Activated CD4-positive, alpha-beta T cell treated with anti-CD3 and anti-CD28 coated beads for 36 hours (primary cell): Measurements from ENCODE around the gene PCNX3. TPM values are rescaled to one million over a fixed set of nuclear protein-coding genes. Genes with fewer than 3 reads are reported as not detected.
A peak's percentile ranks its signal among the peaks of the same experiment; 100 is the strongest.

Experiments used
- ATAC-seq: fragments of 200-7000 bp; cut with Tn5 transposase; one replicate; pipeline ENCODE4 v1.10.0; 2021; ENCODE audit warnings: mild to moderate bottlenecking, moderate library complexity
- CTCF ChIA-PET: fragments of 350-600 bp; sonication (Branson Sonifier 250); formaldehyde crosslinking; loops from one replicate; lab custom pipeline; 2021; ENCODE audit warnings: antibody characterized with exemption; lab: Charles Lee
- POLR2A ChIA-PET: fragments of 350-600 bp; sonication (Branson Sonifier 250); formaldehyde crosslinking; loops from one replicate; lab custom pipeline; 2021; ENCODE audit warnings: antibody characterized with exemption, inconsistent platforms; lab: Charles Lee
- DNase-seq: peaks from one replicate; pipeline ENCODE4 v3.0.0-alpha.2; 2020
- H3K27ac Mint-ChIP-seq: one replicate; pipeline ENCODE4 v1.8.0; 2021; ENCODE audit warnings: mixed read lengths
- H3K27me3 Mint-ChIP-seq: one replicate; pipeline ENCODE4 v1.8.0; 2021; ENCODE audit warnings: mixed read lengths
- H3K36me3 Mint-ChIP-seq: one replicate; pipeline ENCODE4 v1.8.0; 2021; ENCODE audit warnings: low read depth, mixed read lengths
- H3K4me1 Mint-ChIP-seq: one replicate; pipeline ENCODE4 v1.8.0; 2021; ENCODE audit warnings: mixed read lengths
- H3K4me3 Mint-ChIP-seq: one replicate; pipeline ENCODE4 v1.8.0; 2021; ENCODE audit warnings: mild to moderate bottlenecking, moderate library complexity, mixed read lengths
- H3K9me3 Mint-ChIP-seq: one replicate; pipeline ENCODE4 v1.8.0; 2021; ENCODE audit warnings: low read depth, mixed read lengths
- intact Hi-C, 2 experiments: fragments of 100-400 bp; cut with DNase I in 1 of 2; cut with micrococcal nuclease in 1 of 2; formaldehyde crosslinking; loops; one replicate each; pipeline versions ENCODE4 v1.14.2 to v1.15.1; 2022 to 2024; cut with DNase I, micrococcal nuclease
- total RNA-seq, 2 experiments: library from RNA; stranded (reverse); gene quantifications; one replicate each; pipeline ENCODE4 v1.2.3, GENCODE V29; 2021

The PCNX3 gene
- total RNA-seq, 2 experiments from 2014 or later: 27.9 to 30.7 TPM

- H3K27ac Mint-ChIP-seq: peak overlapping the region; percentile 95
- ChIA-PET CTCF (interaction anchor here (0.6 to 4.6 kb wide), 8 partner anchors 8 to 315 kb away, joined by 3 to 56 read pairs (median 4); partner anchors contain the start of gene FIBP), POLR2A (interaction anchor here (1.5 kb wide), 1 partner anchor 41 kb away, joined by 5 read pairs; the partner anchor contains the start of gene PCNX3)
- peaks cover 35% of the 10 kb centered on the region for H3K36me3 Mint-ChIP-seq
- intact Hi-C loops: loop anchor here (1.0 to 5.0 kb wide), 26 partner anchors 14 to 797 kb away; partner anchors contain the start of genes ATG2A (in 1 of the 2), BANF1 (in 1 of the 2), C11orf68 (in 1 of the 2) and CCDC85B (in 1 of the 2)
- peak overlapping the region; percentile 90 for H3K4me3 Mint-ChIP-seq
- ATAC-seq: peak; percentile 34
- H3K9me3 Mint-ChIP-seq: no peaks in the 10 kb centered on the region
- H3K27me3 Mint-ChIP-seq: no peaks in the 10 kb centered on the region
- peaks cover 49% of the 10 kb centered on the region for H3K4me1 Mint-ChIP-seq
- DNase-seq: peak; percentile 96
Measured at GRCh38 chr11:65574109-65574810, 41.3 kb upstream of the PCNX3 start.

GRCh38 chr11:65574811-65575567 lies 40.6 kb upstream of the PCNX3 start:
- H3K4me3 Mint-ChIP-seq: peak overlapping the region; percentile 90
- DNase-seq: no peak
- peak overlapping the region; percentile 95 for H3K27ac Mint-ChIP-seq
- peak; percentile 3 for ATAC-seq
- H3K36me3 Mint-ChIP-seq: peaks cover 42% of the 10 kb centered on the region
- no peaks in the 10 kb centered on the region for H3K9me3 Mint-ChIP-seq
- peaks cover 49% of the 10 kb centered on the region for H3K4me1 Mint-ChIP-seq
- intact Hi-C loops: loop anchor here (1.0 to 5.0 kb wide), 28 partner anchors 13 to 798 kb away; partner anchors contain the start of genes ATG2A (in 1 of the 2), BANF1 (in 1 of the 2), C11orf68 (in 1 of the 2) and CCDC85B (in 1 of the 2)
- CTCF ChIA-PET: interaction anchor here (1.0 to 3.6 kb wide), 8 partner anchors 9 to 314 kb away, joined by 3 to 56 read pairs (median 4); partner anchors contain the start of gene FIBP
- POLR2A ChIA-PET: interaction anchor here (1.0 to 1.5 kb wide), 4 partner anchors 40 to 153 kb away, joined by 3 to 7 read pairs (median 5); partner anchors contain the start of genes MALAT1, NEAT1 and PCNX3
- no peaks in the 10 kb centered on the region for H3K27me3 Mint-ChIP-seq

- DNase-seq: peak; percentile 85
- intact Hi-C loops: loop anchor here (1.0 to 5.0 kb wide), 10 partner anchors 13 to 713 kb away; partner anchors contain the start of genes C11orf68 (in 1 of the 2), CCDC85B (in 1 of the 2), DRAP1 (in 1 of the 2) and MAP3K11 (in 1 of the 2)
- ChIA-PET CTCF (interaction anchor here (0.6 to 3.6 kb wide), 13 partner anchors 10 to 313 kb away, joined by 3 to 56 read pairs (median 4); partner anchors contain the start of gene FIBP), POLR2A (interaction anchor here (0.5 to 1.5 kb wide), 5 partner anchors 26 to 153 kb away, joined by 3 to 7 read pairs (median 5); partner anchors contain the start of genes MALAT1, NEAT1 and PCNX3)
- H3K9me3 Mint-ChIP-seq: no peaks in the 10 kb centered on the region
- peak within 1 kb of the TSS; percentile 90 for H3K4me3 Mint-ChIP-seq
- peak; percentile 28 for ATAC-seq
- H3K27me3 Mint-ChIP-seq: no peaks in the 10 kb centered on the region
- peaks cover 49% of the 10 kb centered on the region for H3K4me1 Mint-ChIP-seq
- H3K27ac Mint-ChIP-seq: peak within 1 kb of the TSS; percentile 95
- peaks cover 43% of the 10 kb centered on the region for H3K36me3 Mint-ChIP-seq
Measured at GRCh38 chr11:65575568-65576231, 39.9 kb upstream of the PCNX3 start, which contains the start of gene EHBP1L1. TSS of gene EHBP1L1 (plus strand) at chr11:65576053. CDS start at chr11:65576303, 250 bp downstream.

- no peak for ATAC-seq
- peaks cover 46% of the 10 kb centered on the region for H3K36me3 Mint-ChIP-seq
- peaks cover 44% of the 10 kb centered on the region for H3K4me1 Mint-ChIP-seq
Measured at GRCh38 chr11:65576232-65576866, 39.2 kb upstream of the PCNX3 start.

GRCh38 chr11:65576867-65577755 lies 38.5 kb upstream of the PCNX3 start:
- ChIA-PET CTCF (interaction anchor here (0.6 to 3.6 kb wide), 7 partner anchors 10 to 215 kb away, joined by 3 to 56 read pairs (median 5); no protein-coding TSS in a partner anchor), POLR2A (interaction anchor here (0.5 to 1.0 kb wide), 4 partner anchors 11 to 86 kb away, joined by 3 read pairs; partner anchors contain the start of gene RELA)
- ATAC-seq: peak; percentile 21
- H3K9me3 Mint-ChIP-seq: no peaks in the 10 kb centered on the region
- H3K36me3 Mint-ChIP-seq: peaks cover 46% of the 10 kb centered on the region
- H3K4me1 Mint-ChIP-seq: peaks cover 37% of the 10 kb centered on the region
- peak overlapping the region; percentile 90 for H3K4me3 Mint-ChIP-seq
- no peaks in the 10 kb centered on the region for H3K27me3 Mint-ChIP-seq
- intact Hi-C loops: loop anchor here in 1 of 2 experiments (5.0 kb wide), 1 partner anchor 85 kb away; the partner anchor contains the start of gene RELA
- peak overlapping the region; percentile 77 for H3K27ac Mint-ChIP-seq
- DNase-seq: peak; percentile 73

More at GRCh38 chr11:65576232-65576866, 39.2 kb upstream of the PCNX3 start:
- H3K27me3 Mint-ChIP-seq: no peaks in the 10 kb centered on the region
- POLR2A ChIA-PET: interaction anchor here (0.5 to 1.4 kb wide), 3 partner anchors 27 to 154 kb away, joined by 3 to 5 read pairs (median 5); partner anchors contain the start of genes NEAT1 and RELA
- H3K4me3 Mint-ChIP-seq: peak overlapping the region; percentile 90
- H3K9me3 Mint-ChIP-seq: no peaks in the 10 kb centered on the region
- peak overlapping the region; percentile 77 for H3K27ac Mint-ChIP-seq
- peak; percentile 54 for DNase-seq
- intact Hi-C loops: loop anchor here in 1 of 2 experiments (5.0 kb wide), 1 partner anchor 86 kb away; the partner anchor contains the start of gene RELA
- CTCF ChIA-PET: interaction anchor here (0.6 to 3.6 kb wide), 9 partner anchors 11 to 245 kb away, joined by 3 to 56 read pairs (median 4); no protein-coding TSS in a partner anchor

- intact Hi-C loops: loop anchor here in 1 of 2 experiments (5.0 kb wide), 1 partner anchor 85 kb away; the partner anchor contains the start of gene RELA
- Mint-ChIP-seq H3K27me3 (no peaks in the 10 kb centered on the region), H3K4me1 (peaks cover 35% of the 10 kb centered on the region), H3K4me3 (peak overlapping the region; percentile 90), H3K36me3 (peaks cover 49% of the 10 kb centered on the region), H3K9me3 (no peaks in the 10 kb centered on the region), H3K27ac (no peak overlapping the region)
- ChIA-PET CTCF (interaction anchor here (2.9 to 3.6 kb wide), 3 partner anchors 9 to 37 kb away, joined by 13 to 56 read pairs (median 20); no protein-coding TSS in a partner anchor), POLR2A (interaction anchor here (1.0 kb wide), 2 partner anchors 11 to 81 kb away, joined by 3 read pairs; no protein-coding TSS in a partner anchor)
- DNase-seq (no peak), ATAC-seq (no peak)
Measured at GRCh38 chr11:65577756-65578109, 37.8 kb upstream of the PCNX3 start.

- DNase-seq: no peak
- no peak for ATAC-seq
- peaks cover 51% of the 10 kb centered on the region for H3K36me3 Mint-ChIP-seq
- ChIA-PET CTCF (interaction anchor here (1.1 to 3.6 kb wide), 3 partner anchors 9 to 36 kb away, joined by 3 to 56 read pairs (median 13); no protein-coding TSS in a partner anchor), POLR2A (no interaction called here)
- H3K4me3 Mint-ChIP-seq: peak overlapping the region; percentile 90
- intact Hi-C loops: loop anchor here in 1 of 2 experiments (5.0 kb wide), 1 partner anchor 84 kb away; the partner anchor contains the start of gene RELA
- H3K27ac Mint-ChIP-seq: peak overlapping the region; percentile 2
- no peaks in the 10 kb centered on the region for H3K9me3 Mint-ChIP-seq
- no peaks in the 10 kb centered on the region for H3K27me3 Mint-ChIP-seq
- H3K4me1 Mint-ChIP-seq: peaks cover 33% of the 10 kb centered on the region
Measured at GRCh38 chr11:65578134-65578533, 37.4 kb upstream of the PCNX3 start.

GRCh38 chr11:65578667-65579066 lies 36.9 kb upstream of the PCNX3 start:
- POLR2A ChIA-PET: no interaction called here
- intact Hi-C loops: loop anchor here in 1 of 2 experiments (5.0 kb wide), 1 partner anchor 84 kb away; the partner anchor contains the start of gene RELA
- no peak for ATAC-seq

More at GRCh38 chr11:65578667-65579066, 36.9 kb upstream of the PCNX3 start:
- CTCF ChIA-PET: interaction anchor here (1.1 to 2.9 kb wide), 2 partner anchors 15 to 37 kb away, joined by 3 to 13 read pairs; no protein-coding TSS in a partner anchor
- Mint-ChIP-seq H3K9me3 (no peaks in the 10 kb centered on the region), H3K4me1 (peaks cover 29% of the 10 kb centered on the region), H3K27me3 (no peaks in the 10 kb centered on the region), H3K27ac (peak overlapping the region; percentile 2), H3K4me3 (peak overlapping the region; percentile 90), H3K36me3 (peaks cover 52% of the 10 kb centered on the region)
- DNase-seq: no peak
